Right lobe of liver (tissue), 4 donors: Measurements from ENCODE around the gene JAK2.
"Not testable (repeated sequence)": the region's sequence is repeated elsewhere in the genome, so short reads cannot be mapped to it uniquely, and the experiment has no call there.

Source experiments
- CTCF ChIP-seq, 4 donors: fragments of 200-600 bp in 3 of 4; fragments of 450-650 bp in 1 of 4; IDR thresholded peaks; one replicate each; pipeline versions ENCODE4 v1.5.1 to v1.8.0; 2016 to 2022; ENCODE audit warnings: antibody characterized with exemption in 4 of 4, mild to moderate bottlenecking in 2 of 4
- POLR2A ChIP-seq: fragments of 450-650 bp; IDR thresholded peaks from one replicate; pipeline ENCODE4 v1.6.1; 2017; ENCODE audit warnings: antibody characterized with exemption, mild to moderate bottlenecking
- donor health status: DM: no; HTN: no; CAD: no.
- donor health status: DM: no; HTN: no; CAD: no.
- donor health status: DM: no; HTN: yes; CAD: no.

- TF ChIP-seq CTCF (IDR thresholded peaks at IDR 0.05); POLR2A: not testable (repeated sequence)
Observed at GRCh38 chr9:4942042-4942691, 42.9 kb upstream of the JAK2 start.
